ENCODE data around the gene ST6GAL1.
"Not testable (repeated sequence)": the region's sequence is repeated elsewhere in the genome, so short reads cannot be mapped to it uniquely, and the experiment has no call there.

The ST6GAL1 gene

GRCh38 chr3:186930143-186930640 is at the start of gene ST6GAL1:
Gene ST6GAL1 (plus strand): TSS chr3:186930526. CDS start chr3:187042704, 112,178 bp downstream.
- DNase-seq, result peak; percentile 90

GRCh38 chr3:186882150-186882524 is 48.2 kb upstream of the ST6GAL1 start:
- no peak for DNase-seq

- DNase-seq, result no peak
Observed at GRCh38 chr3:186882881-186883685, 47.2 kb upstream of the ST6GAL1 start.

- no peak for DNase-seq
Observed at GRCh38 chr3:186883686-186884058, 46.7 kb upstream of the ST6GAL1 start.

- DNase-seq, result not testable (repeated sequence)
Observed at GRCh38 chr3:186884868-186885267, 45.5 kb upstream of the ST6GAL1 start.

- DNase-seq, result peak; percentile 3
Observed at GRCh38 chr3:186886202-186886981, 43.9 kb upstream of the ST6GAL1 start.

GRCh38 chr3:186887507-186887938 is 42.8 kb upstream of the ST6GAL1 start:
- not testable (repeated sequence) for DNase-seq

- no peak for DNase-seq
Observed at GRCh38 chr3:186888569-186888968, 41.8 kb upstream of the ST6GAL1 start.

GRCh38 chr3:186889698-186890097 is 40.6 kb upstream of the ST6GAL1 start:
- DNase-seq, result not testable (repeated sequence)

GRCh38 chr3:186890911-186891310 is 39.4 kb upstream of the ST6GAL1 start:
- no peak for DNase-seq

- DNase-seq, result not testable (repeated sequence)
Observed at GRCh38 chr3:186893071-186893470, 37.3 kb upstream of the ST6GAL1 start.

GRCh38 chr3:186895406-186895805 is 34.9 kb upstream of the ST6GAL1 start:
- no peak for DNase-seq

GRCh38 chr3:186896006-186896405 is 34.3 kb upstream of the ST6GAL1 start:
- no peak for DNase-seq

GRCh38 chr3:186896875-186897274 is 33.5 kb upstream of the ST6GAL1 start:
- DNase-seq, result no peak

- no peak for DNase-seq
Observed at GRCh38 chr3:186901135-186901734, 29.1 kb upstream of the ST6GAL1 start.

GRCh38 chr3:186902154-186902553 is 28.2 kb upstream of the ST6GAL1 start:
- DNase-seq, result no peak

GRCh38 chr3:186902713-186903112 is 27.6 kb upstream of the ST6GAL1 start:
- no peak for DNase-seq

- DNase-seq, result not testable (repeated sequence)
Observed at GRCh38 chr3:186903676-186904075, 26.6 kb upstream of the ST6GAL1 start.

GRCh38 chr3:186907075-186907474 is 23.3 kb upstream of the ST6GAL1 start:
- not testable (repeated sequence) for DNase-seq

- DNase-seq, result no peak
Observed at GRCh38 chr3:186909078-186909853, 21.1 kb upstream of the ST6GAL1 start.

- no peak for DNase-seq
Observed at GRCh38 chr3:186915806-186916796, 14.2 kb upstream of the ST6GAL1 start.

Data from eye (tissue), 1 donor.